HCT116 (cell line): ENCODE measurements around the gene MRPL44. TPM values are rescaled to one million over a fixed set of nuclear protein-coding genes. Genes with fewer than 3 reads are reported as not detected.
A peak's percentile ranks its signal among the peaks of the same experiment; 100 is the strongest.

Source experiments
- ATAC-seq: fragments of 200-7000 bp; cut with Tn5 transposase; 2 replicates; pipeline ENCODE4 v1.9.1; 2020; ENCODE audit warnings: mild to moderate bottlenecking, moderate library complexity
- BruUV-seq: library from RNA; stranded (reverse); fragments of 400-500 nt; replicated peaks from 2 replicates; lab custom pipeline; 2021; lab: Mats Ljungman, UMichigan
- CTCF ChIA-PET: fragments of 300-600 bp; sonication (Branson Sonifier 250); formaldehyde crosslinking; loops from one replicate; lab custom pipeline; 2021; ENCODE audit warnings: antibody characterized with exemption; lab: Charles Lee
- POLR2A ChIA-PET: fragments of 300-600, 350-600 bp; sonication (Branson Sonifier 250); formaldehyde crosslinking; loops from one replicate; lab custom pipeline; 2021; ENCODE audit warnings: antibody characterized with exemption; lab: Charles Lee
- RAD21 ChIA-PET, 2 experiments: fragments of 300-600 bp; sonication (Branson Sonifier 250); formaldehyde crosslinking; loops; one replicate each; lab custom pipeline; 2023; ENCODE audit warnings: low total read pairs in 2 of 2; ENCODE audit not compliant: uncharacterized antibody in 2 of 2, unreplicated experiment in 2 of 2, low non-redundant PET in 1 of 2; lab: Charles Lee
- DNase-seq: peaks from one replicate; pipeline ENCODE4 v3.0.0-alpha.2; 2010; ENCODE audit warnings: low read depth, low spot score
- H2AFZ ChIP-seq: fragments of 200-600 bp; shearing (Covaris generic), sonication (generic); 2 replicates; pipeline ENCODE4 v1.6.1; 2017; ENCODE audit warnings: low read depth, mixed run types, mixed read lengths, antibody characterized with exemption, low read length; ENCODE audit not compliant: poor library complexity, severe bottlenecking
- H3K27ac ChIP-seq: 2 replicates; pipeline ENCODE4 v1.5.1; 2012; ENCODE audit warnings: low read depth, low read length
- H3K27me3 ChIP-seq: fragments of 200-600 bp; sonication (generic); 2 replicates; pipeline ENCODE4 v1.6.1; 2016; ENCODE audit warnings: mixed run types, low read length, mixed read lengths; ENCODE audit not compliant: insufficient read depth
- H3K36me3 ChIP-seq, 2 experiments: fragments of 200-500 bp in 1 of 2; fragments of 200-600 bp in 1 of 2; sonication (Bioruptor generic) in 1 of 2; sonication (generic) in 1 of 2; 2 replicates each; pipeline versions ENCODE4 v1.5.1 to v1.6.1; 2014 to 2016; ENCODE audit warnings: low read length in 2 of 2, inconsistent platforms in 1 of 2, mixed read lengths in 1 of 2, mixed run types in 1 of 2; ENCODE audit not compliant: insufficient read depth in 2 of 2, control insufficient read depth in 1 of 2
- H3K4me1 ChIP-seq, 2 experiments: fragments of 200-600 bp in 1 of 2; sonication (generic) in 1 of 2; 2 replicates each; pipeline versions ENCODE4 v1.5.1 to v1.6.1; 2012 to 2017; ENCODE audit warnings: low read length in 2 of 2, inconsistent platforms in 1 of 2, mild to moderate bottlenecking in 1 of 2, mixed read lengths in 1 of 2, mixed run types in 1 of 2, moderate library complexity in 1 of 2; ENCODE audit not compliant: insufficient read depth in 2 of 2, control insufficient read depth in 1 of 2
- H3K4me2 ChIP-seq: fragments of 200-600 bp; sonication (generic); 2 replicates; pipeline ENCODE4 v1.6.1; 2017; ENCODE audit warnings: mixed run types, low read length, mixed read lengths
- H3K4me3 ChIP-seq, 2 experiments: fragments of 200-600 bp in 1 of 2; sonication (generic) in 1 of 2; replicated peaks in 1 of 2; 2 replicates each; pipeline ENCODE4 v1.5.1; 2011 to 2016; ENCODE audit warnings: low read length in 2 of 2, control low read depth in 1 of 2, low read depth in 1 of 2, mild to moderate bottlenecking in 1 of 2, mixed read lengths in 1 of 2, mixed run types in 1 of 2
- H3K79me2 ChIP-seq: fragments of 200-600 bp; sonication (generic); 2 replicates; pipeline ENCODE4 v1.6.1; 2017; ENCODE audit warnings: mild to moderate bottlenecking, mixed run types, low read length, moderate library complexity, mixed read lengths; ENCODE audit not compliant: insufficient read depth
- H3K9ac ChIP-seq: fragments of 200-600 bp; sonication (generic); 2 replicates; pipeline ENCODE4 v1.6.1; 2016; ENCODE audit warnings: low read length, mixed read lengths
- H3K9me2 ChIP-seq: fragments of 200-600 bp; sonication (generic), shearing (Covaris generic); 2 replicates; pipeline ENCODE4 v1.6.1; 2017; ENCODE audit warnings: mixed run types, mild to moderate bottlenecking, moderate library complexity; ENCODE audit not compliant: insufficient read depth
- H3K9me3 ChIP-seq, 2 experiments: fragments of 200-500 bp in 1 of 2; fragments of 200-600 bp in 1 of 2; sonication (Bioruptor generic) in 1 of 2; sonication (generic) in 1 of 2; 2 replicates each; pipeline ENCODE4 v1.6.1; 2014 to 2017; ENCODE audit warnings: low read length in 2 of 2, mixed read lengths in 2 of 2, inconsistent platforms in 1 of 2, low read depth in 1 of 2, mild to moderate bottlenecking in 1 of 2, mixed run types in 1 of 2, moderate library complexity in 1 of 2; ENCODE audit not compliant: control insufficient read depth in 1 of 2, insufficient read depth in 1 of 2
- H4K20me1 ChIP-seq: fragments of 200-600 bp; sonication (generic), shearing (Covaris generic); 2 replicates; pipeline ENCODE4 v1.6.1; 2017; ENCODE audit warnings: mixed run types, mild to moderate bottlenecking, moderate library complexity; ENCODE audit not compliant: insufficient read depth
- CBX3 ChIP-seq: IDR thresholded peaks from 2 replicates; pipeline ENCODE4 v1.6.1; 2012; ENCODE audit warnings: low read depth
- CTCF ChIP-seq, 3 experiments: fragments of 200-600 bp in 1 of 3; sonication (generic) in 1 of 3; IDR thresholded peaks in 2 of 3; conservative IDR thresholded peaks in 1 of 3; 2 replicates each; pipeline ENCODE4 v1.5.1; 2012 to 2017; ENCODE audit warnings: low read depth in 2 of 3, low read length in 2 of 3, antibody characterized with exemption in 1 of 3, borderline replicate concordance in 1 of 3, control low read depth in 1 of 3, mild to moderate bottlenecking in 1 of 3, mixed read lengths in 1 of 3, mixed run types in 1 of 3, moderate library complexity in 1 of 3; ENCODE audit not compliant: insufficient read depth in 1 of 3
- EGR1 ChIP-seq: IDR thresholded peaks from 2 replicates; pipeline ENCODE4 v1.6.1; 2012; ENCODE audit warnings: low read depth
- ELF1 ChIP-seq: IDR thresholded peaks from 2 replicates; pipeline ENCODE4 v1.6.1; 2012; ENCODE audit warnings: low read depth, borderline replicate concordance
- EZH2 ChIP-seq: fragments of 200-600 bp; sonication (generic); IDR thresholded peaks from 2 replicates; pipeline ENCODE4 v1.6.1; 2017; ENCODE audit warnings: antibody characterized with exemption, mixed run types
- EZH2phosphoT487 ChIP-seq: fragments of 200-600 bp; IDR thresholded peaks from 2 replicates; pipeline ENCODE4 v1.6.1; 2018; ENCODE audit warnings: antibody characterized with exemption, borderline replicate concordance
- FOSL1 ChIP-seq: IDR thresholded peaks from 2 replicates; pipeline ENCODE4 v1.6.1; 2012; ENCODE audit warnings: low read depth
- JUND ChIP-seq: IDR thresholded peaks from 2 replicates; pipeline ENCODE4 v1.6.1; 2012
- POLR2AphosphoS5 ChIP-seq: IDR thresholded peaks from 2 replicates; pipeline ENCODE4 v1.6.1; 2011; ENCODE audit warnings: mild to moderate bottlenecking, low read depth, low read length, moderate library complexity
- RAD21 ChIP-seq: IDR thresholded peaks from 2 replicates; pipeline ENCODE4 v1.6.1; 2012; ENCODE audit warnings: low read depth, mild to moderate bottlenecking
- SP1 ChIP-seq: IDR thresholded peaks from 2 replicates; pipeline ENCODE4 v1.6.1; 2012; ENCODE audit warnings: low read depth
- ZBTB33 ChIP-seq: IDR thresholded peaks from 2 replicates; pipeline ENCODE4 v1.6.1; 2011; ENCODE audit warnings: mild to moderate bottlenecking, low read length, moderate library complexity; ENCODE audit not compliant: insufficient replicate concordance; ENCODE audit errors: extremely low read depth
- ZFX ChIP-seq: fragments of 450-650 bp; IDR thresholded peaks from 2 replicates; pipeline ENCODE4 v1.6.1; 2017
- intact Hi-C: fragments of 100-400 bp; cut with micrococcal nuclease; formaldehyde crosslinking; loops from 2 replicates; pipeline ENCODE4 v1.10.0; 2022
- total RNA-seq: library from RNA; stranded (reverse); gene quantifications from one replicate; pipeline ENCODE4 v1.2.1, GENCODE V29; 2021; ENCODE audit not compliant: unreplicated experiment
- TF ChIP-seq, protein P1 (sequence below): IDR thresholded peaks from 2 replicates; pipeline ENCODE4 v1.6.1; 2012; ENCODE audit warnings: low read depth
- TF ChIP-seq, protein P2 (sequence below): IDR thresholded peaks from 2 replicates; pipeline ENCODE4 v1.6.1; 2012

The MRPL44 gene
- total RNA-seq, 1 experiment from 2014 or later = 45.8 TPM

GRCh38 chr2:223993634-223994232 is 36.5 kb downstream of the MRPL44 start:
- H3K27me3 ChIP-seq = no peaks in the 10 kb centered on the region
- no peaks in the 10 kb centered on the region for H3K9me2 ChIP-seq
- H3K4me1 ChIP-seq = peaks cover 0 to 9% of the 10 kb centered on the region in 2 experiments; a peak in 2 of 4 replicates
- intact Hi-C loops = loop anchor here (1.0 to 10.0 kb wide), 2 partner anchors 151 to 291 kb away; no protein-coding TSS in a partner anchor
- H3K4me3 ChIP-seq = no peak overlapping the region
- no peaks in the 10 kb centered on the region for H3K9me3 ChIP-seq
- ATAC-seq (peak; percentile 85), DNase-seq (peak; percentile 78)
- BruUV-seq = no TSS peak
- no peak overlapping the region for H2AFZ ChIP-seq
- H3K79me2 ChIP-seq = no peaks in the 10 kb centered on the region
- no peaks in the 10 kb centered on the region; a peak in 1 of 4 replicates for H3K36me3 ChIP-seq
- ChIA-PET RAD21 (interaction anchor here (0.7 to 2.6 kb wide), 8 partner anchors 24 to 1022 kb away, joined by 3 to 16 read pairs (median 5); no protein-coding TSS in a partner anchor), CTCF (interaction anchor here (0.6 to 5.4 kb wide), 13 partner anchors 12 to 455 kb away, joined by 3 to 122 read pairs (median 4); partner anchors contain the start of gene SERPINE2), POLR2A (interaction anchor here (0.6 to 1.9 kb wide), 4 partner anchors 24 to 290 kb away, joined by 3 to 10 read pairs (median 3); no protein-coding TSS in a partner anchor)
- H3K9ac ChIP-seq = no peak overlapping the region
- TF ChIP-seq RAD21 = peak; percentile 92
- peak; percentile 76 to 89 (median 87) for TF ChIP-seq CTCF (IDR thresholded peaks at IDR 0.05 in 2 of 3, conservative IDR thresholded peaks at IDR 0.05 in 1 of 3; ENCODE audit: borderline replicate concordance in 1 of 3, insufficient read depth in 1 of 3, low read depth in 2 of 3, low read length in 2 of 3)
- no peak for TF ChIP-seq JUND
- no peak for TF ChIP-seq ZBTB33
- no peak for TF ChIP-seq ZFX
- TF ChIP-seq EGR1 = no peak
- peak; percentile 23; the same call in 1 of the 2 replicates for TF ChIP-seq POLR2AphosphoS5
- no peak for TF ChIP-seq ELF1
- no peak for TF ChIP-seq EZH2phosphoT487
- TF ChIP-seq EZH2 = no peak
- TF ChIP-seq FOSL1 = no peak
- TF ChIP-seq SP1 = no peak
- TF ChIP-seq, protein P1, sequence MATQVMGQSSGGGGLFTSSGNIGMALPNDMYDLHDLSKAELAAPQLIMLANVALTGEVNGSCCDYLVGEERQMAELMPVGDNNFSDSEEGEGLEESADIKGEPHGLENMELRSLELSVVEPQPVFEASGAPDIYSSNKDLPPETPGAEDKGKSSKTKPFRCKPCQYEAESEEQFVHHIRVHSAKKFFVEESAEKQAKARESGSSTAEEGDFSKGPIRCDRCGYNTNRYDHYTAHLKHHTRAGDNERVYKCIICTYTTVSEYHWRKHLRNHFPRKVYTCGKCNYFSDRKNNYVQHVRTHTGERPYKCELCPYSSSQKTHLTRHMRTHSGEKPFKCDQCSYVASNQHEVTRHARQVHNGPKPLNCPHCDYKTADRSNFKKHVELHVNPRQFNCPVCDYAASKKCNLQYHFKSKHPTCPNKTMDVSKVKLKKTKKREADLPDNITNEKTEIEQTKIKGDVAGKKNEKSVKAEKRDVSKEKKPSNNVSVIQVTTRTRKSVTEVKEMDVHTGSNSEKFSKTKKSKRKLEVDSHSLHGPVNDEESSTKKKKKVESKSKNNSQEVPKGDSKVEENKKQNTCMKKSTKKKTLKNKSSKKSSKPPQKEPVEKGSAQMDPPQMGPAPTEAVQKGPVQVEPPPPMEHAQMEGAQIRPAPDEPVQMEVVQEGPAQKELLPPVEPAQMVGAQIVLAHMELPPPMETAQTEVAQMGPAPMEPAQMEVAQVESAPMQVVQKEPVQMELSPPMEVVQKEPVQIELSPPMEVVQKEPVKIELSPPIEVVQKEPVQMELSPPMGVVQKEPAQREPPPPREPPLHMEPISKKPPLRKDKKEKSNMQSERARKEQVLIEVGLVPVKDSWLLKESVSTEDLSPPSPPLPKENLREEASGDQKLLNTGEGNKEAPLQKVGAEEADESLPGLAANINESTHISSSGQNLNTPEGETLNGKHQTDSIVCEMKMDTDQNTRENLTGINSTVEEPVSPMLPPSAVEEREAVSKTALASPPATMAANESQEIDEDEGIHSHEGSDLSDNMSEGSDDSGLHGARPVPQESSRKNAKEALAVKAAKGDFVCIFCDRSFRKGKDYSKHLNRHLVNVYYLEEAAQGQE = no peak
- TF ChIP-seq, protein P2, sequence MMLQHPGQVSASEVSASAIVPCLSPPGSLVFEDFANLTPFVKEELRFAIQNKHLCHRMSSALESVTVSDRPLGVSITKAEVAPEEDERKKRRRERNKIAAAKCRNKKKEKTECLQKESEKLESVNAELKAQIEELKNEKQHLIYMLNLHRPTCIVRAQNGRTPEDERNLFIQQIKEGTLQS = no peak
- peak; percentile 63 for TF ChIP-seq CBX3
- no peak overlapping the region for H3K4me2 ChIP-seq
- no peak overlapping the region for H3K27ac ChIP-seq
- H4K20me1 ChIP-seq = no peaks in the 10 kb centered on the region
